ENCODE data around the gene F2. TPM values are rescaled to one million over a fixed set of nuclear protein-coding genes. Genes with fewer than 3 reads are reported as not detected.

Gene F2
- total and polyA plus RNA-seq, 9 donors = 0.10 to 1.00 (median 0.33) TPM; not detected in 3

- WGBS, 3 donors = 92 to 96% (median 94%) methylated on average over 6 of the region's 6 CpGs
- H3K9me3 ChIP-seq = no peaks in the 10 kb centered on the region
- no peak overlapping the region for H3K4me3 ChIP-seq
- no peak overlapping the region for H3K27ac ChIP-seq
- H3K4me1 ChIP-seq (ENCODE audit: insufficient read depth) = no peaks in the 10 kb centered on the region
- intact Hi-C loops (cut with DNase I) = no loop called here
- DNase-seq = no peak
- H3K36me3 ChIP-seq = no peaks in the 10 kb centered on the region
- TF ChIP-seq EP300 (IDR thresholded peaks at IDR 0.05) (no peak), POLR2A (IDR thresholded peaks at IDR 0.05) (no peak)
- TF ChIP-seq, protein P1, sequence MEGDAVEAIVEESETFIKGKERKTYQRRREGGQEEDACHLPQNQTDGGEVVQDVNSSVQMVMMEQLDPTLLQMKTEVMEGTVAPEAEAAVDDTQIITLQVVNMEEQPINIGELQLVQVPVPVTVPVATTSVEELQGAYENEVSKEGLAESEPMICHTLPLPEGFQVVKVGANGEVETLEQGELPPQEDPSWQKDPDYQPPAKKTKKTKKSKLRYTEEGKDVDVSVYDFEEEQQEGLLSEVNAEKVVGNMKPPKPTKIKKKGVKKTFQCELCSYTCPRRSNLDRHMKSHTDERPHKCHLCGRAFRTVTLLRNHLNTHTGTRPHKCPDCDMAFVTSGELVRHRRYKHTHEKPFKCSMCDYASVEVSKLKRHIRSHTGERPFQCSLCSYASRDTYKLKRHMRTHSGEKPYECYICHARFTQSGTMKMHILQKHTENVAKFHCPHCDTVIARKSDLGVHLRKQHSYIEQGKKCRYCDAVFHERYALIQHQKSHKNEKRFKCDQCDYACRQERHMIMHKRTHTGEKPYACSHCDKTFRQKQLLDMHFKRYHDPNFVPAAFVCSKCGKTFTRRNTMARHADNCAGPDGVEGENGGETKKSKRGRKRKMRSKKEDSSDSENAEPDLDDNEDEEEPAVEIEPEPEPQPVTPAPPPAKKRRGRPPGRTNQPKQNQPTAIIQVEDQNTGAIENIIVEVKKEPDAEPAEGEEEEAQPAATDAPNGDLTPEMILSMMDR (IDR thresholded peaks at IDR 0.05) = no peak
- no peaks in the 10 kb centered on the region for H3K27me3 ChIP-seq
These were observed 40.2 kb downstream of the F2 start for GRCh38 chr11:46759196-46759595.

DNA sequence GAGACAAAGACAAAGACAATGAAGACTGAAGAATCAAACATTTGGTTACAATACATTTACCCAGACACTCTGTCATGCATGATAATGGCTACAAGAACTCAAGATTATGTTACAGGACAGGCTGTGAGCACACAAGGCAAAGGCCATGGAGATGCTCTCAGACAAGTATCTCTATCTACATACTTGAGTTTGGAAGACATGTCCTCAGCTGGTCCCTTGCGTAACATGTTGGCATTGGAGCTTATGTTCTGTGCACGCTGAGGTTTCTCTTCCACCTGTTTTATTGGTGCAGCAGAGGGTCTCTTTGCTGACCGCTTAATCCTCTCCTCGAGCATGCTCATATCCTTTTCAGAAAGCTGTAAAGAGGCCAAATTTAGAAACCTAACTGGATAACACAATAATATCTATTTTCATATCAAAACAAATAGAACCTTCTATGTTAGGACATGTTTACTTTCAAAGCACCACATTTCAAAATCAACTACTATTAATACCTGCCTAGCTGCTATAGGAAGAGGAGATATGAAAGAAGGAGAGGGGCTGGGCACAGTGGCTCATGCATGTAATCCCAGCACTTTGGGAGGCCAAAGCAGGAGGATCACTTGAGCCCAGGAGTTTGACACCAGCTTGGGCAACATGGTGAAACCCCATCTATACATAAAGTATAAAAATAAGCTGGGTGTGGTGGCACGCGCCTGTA lies 41.6 kb downstream of the F2 start:
- DNase-seq = no peak
- no peak for TF ChIP-seq EP300 (IDR thresholded peaks at IDR 0.05)
- TF ChIP-seq, protein P1 (IDR thresholded peaks at IDR 0.05) = no peak
- Histone ChIP-seq H3K4me1 (ENCODE audit: insufficient read depth) (no peaks in the 10 kb centered on the region), H3K27me3 (no peaks in the 10 kb centered on the region), H3K9me3 (no peaks in the 10 kb centered on the region), H3K4me3 (no peak overlapping the region), H3K27ac (no peak overlapping the region), H3K36me3 (no peaks in the 10 kb centered on the region)
- intact Hi-C loops (cut with DNase I) = no loop called here
- 97 to 98% (median 98%) methylated on average over 6 of the region's 6 CpGs for WGBS, 3 donors

DNA sequence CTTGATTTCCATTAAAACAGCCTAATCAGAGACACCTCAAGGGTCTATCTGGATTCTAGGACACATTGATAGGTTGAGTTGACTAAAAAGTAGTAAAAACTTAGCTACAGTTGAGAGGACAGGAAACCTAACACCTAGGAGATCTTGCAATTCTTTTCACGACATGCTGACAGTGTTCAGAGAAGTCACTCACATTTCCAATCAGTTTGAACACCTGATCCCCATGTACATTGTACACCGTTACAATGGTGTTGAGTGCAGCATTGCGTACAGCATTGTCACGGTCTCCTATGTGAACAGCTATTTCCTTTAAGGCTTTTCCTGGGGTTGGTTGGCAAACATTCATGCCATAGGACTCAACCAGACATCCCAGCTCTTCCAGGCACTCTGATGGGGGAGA lies 42.8 kb downstream of the F2 start:
- WGBS, 3 donors = 92 to 94% (median 93%) methylated on average over 4 of the region's 4 CpGs
- Histone ChIP-seq H3K36me3 (no peaks in the 10 kb centered on the region), H3K27ac (no peak overlapping the region), H3K27me3 (no peaks in the 10 kb centered on the region), H3K9me3 (no peaks in the 10 kb centered on the region), H3K4me1 (ENCODE audit: insufficient read depth) (no peaks in the 10 kb centered on the region), H3K4me3 (no peak overlapping the region)
- intact Hi-C loops (cut with DNase I) = no loop called here
- DNase-seq = no peak
- TF ChIP-seq EP300 (IDR thresholded peaks at IDR 0.05) = no peak
- TF ChIP-seq POLR2A (IDR thresholded peaks at IDR 0.05) = no peak
- TF ChIP-seq, protein P1 (IDR thresholded peaks at IDR 0.05) = no peak

DNA sequence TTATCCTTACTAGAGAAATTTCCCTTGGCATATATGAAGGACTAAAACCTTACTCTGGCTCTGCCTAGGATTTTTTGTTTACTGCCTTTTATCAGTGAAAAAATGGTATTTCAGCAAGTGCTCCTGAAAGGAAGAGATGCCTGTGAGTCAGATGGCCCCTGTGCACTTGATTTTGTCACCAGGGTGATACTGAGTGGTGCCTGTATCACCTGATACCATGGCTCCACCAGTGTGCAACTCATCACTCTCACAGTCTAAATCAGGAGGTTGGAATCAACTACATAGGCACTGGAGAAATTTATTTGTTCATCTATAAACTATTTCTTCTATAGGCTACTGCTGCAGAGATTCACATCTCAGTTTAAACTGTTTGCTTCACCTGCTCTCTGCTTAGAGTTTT lies 43.2 kb downstream of the F2 start:
- DNase-seq = no peak
- H3K4me1 ChIP-seq (ENCODE audit: insufficient read depth) = no peaks in the 10 kb centered on the region
- no peaks in the 10 kb centered on the region for H3K9me3 ChIP-seq
- intact Hi-C loops (cut with DNase I) = no loop called here
- TF ChIP-seq POLR2A (IDR thresholded peaks at IDR 0.05) = no peak
- TF ChIP-seq, protein P1 (IDR thresholded peaks at IDR 0.05) = no peak
- no peak for TF ChIP-seq EP300 (IDR thresholded peaks at IDR 0.05)
- H3K27me3 ChIP-seq = no peaks in the 10 kb centered on the region
- no peaks in the 10 kb centered on the region for H3K36me3 ChIP-seq
- H3K27ac ChIP-seq = no peak overlapping the region
- no peak overlapping the region for H3K4me3 ChIP-seq
